ENCODE data around the gene WNT5A.

The WNT5A gene

DNA sequence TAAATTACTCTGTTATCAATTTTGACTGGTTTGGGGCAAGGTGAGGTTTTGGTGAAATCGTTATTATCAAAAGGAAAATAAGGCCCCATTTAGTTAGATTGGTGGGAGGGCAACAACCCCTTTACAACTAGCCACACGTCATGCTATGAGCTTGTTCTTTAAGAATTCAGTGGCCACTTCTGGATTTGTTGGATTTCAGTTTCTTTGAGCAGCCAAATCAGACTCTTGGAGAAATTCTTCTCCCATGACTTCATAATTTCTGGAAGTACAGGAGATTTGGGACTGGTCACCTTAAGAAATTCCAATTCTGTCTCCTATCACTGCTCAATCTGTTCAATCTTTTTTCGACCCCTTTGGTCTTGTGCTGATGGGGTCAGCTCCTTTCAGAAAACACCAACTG, 14.8 kb upstream of the WNT5A start:
- H3K27me3 ChIP-seq (replicated peaks; ENCODE audit: control insufficient read depth, insufficient read depth, low read length) = peaks cover 8% of the 10 kb centered on the region
- H3K9me3 ChIP-seq (ENCODE audit: control insufficient read depth, low read length) = no peaks in the 10 kb centered on the region
- no peak overlapping the region for H3K9ac ChIP-seq (ENCODE audit: low read length)
- H3K4me3 ChIP-seq (ENCODE audit: low read length) = no peak overlapping the region
- no peak for DNase-seq (ENCODE audit: low read depth)
- H3K4me1 ChIP-seq (ENCODE audit: control insufficient read depth, insufficient read depth, low read length) = no peaks in the 10 kb centered on the region
- no peaks in the 10 kb centered on the region for H3K36me3 ChIP-seq (ENCODE audit: control insufficient read depth, insufficient read depth, low read length, severe bottlenecking)

DNA sequence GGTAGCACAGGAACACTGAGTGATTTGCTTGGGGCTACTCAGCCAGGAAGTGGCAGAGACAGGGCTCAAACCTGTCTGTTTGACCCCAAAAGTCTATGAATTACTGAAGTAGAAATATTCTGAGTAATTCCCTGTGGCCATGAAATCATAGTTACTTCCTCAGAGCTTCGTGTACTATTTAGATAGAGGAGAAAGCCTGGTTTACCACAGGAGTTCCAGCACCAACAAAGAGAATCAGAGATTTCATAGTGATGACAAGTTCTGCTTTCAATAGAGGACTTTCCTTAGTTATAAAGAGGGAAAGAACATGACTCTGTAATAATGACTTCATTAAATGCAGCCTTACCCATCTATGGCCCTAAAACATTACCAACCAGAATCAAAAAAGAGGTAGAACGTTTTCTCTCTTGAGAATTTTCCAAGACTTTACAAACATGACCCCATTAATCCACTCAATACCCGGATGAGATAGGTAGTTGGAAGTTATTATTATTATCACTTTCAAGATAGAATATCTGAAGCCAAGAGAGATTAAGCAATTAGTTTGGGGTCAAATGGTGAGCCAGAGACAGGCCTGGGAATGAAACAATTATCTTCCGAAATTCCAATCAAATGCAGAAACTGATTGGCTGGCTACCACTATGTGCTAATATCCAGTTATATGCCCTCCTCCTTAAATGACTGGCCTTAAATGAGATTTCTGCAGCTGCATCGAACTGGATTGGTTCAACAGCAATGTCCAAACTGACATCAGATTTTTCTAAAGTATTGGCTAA, 13.6 kb upstream of the WNT5A start:
- no peaks in the 10 kb centered on the region for H3K27me3 ChIP-seq (replicated peaks; ENCODE audit: control insufficient read depth, insufficient read depth, low read length)
- H3K4me3 ChIP-seq (ENCODE audit: low read length) = no peak overlapping the region
- H3K9ac ChIP-seq (ENCODE audit: low read length) = no peak overlapping the region
- H3K9me3 ChIP-seq (ENCODE audit: control insufficient read depth, low read length) = no peaks in the 10 kb centered on the region
- no peaks in the 10 kb centered on the region for H3K4me1 ChIP-seq (ENCODE audit: control insufficient read depth, insufficient read depth, low read length)
- no peaks in the 10 kb centered on the region for H3K36me3 ChIP-seq (ENCODE audit: control insufficient read depth, insufficient read depth, low read length, severe bottlenecking)
- DNase-seq (ENCODE audit: low read depth) = no peak

DNA sequence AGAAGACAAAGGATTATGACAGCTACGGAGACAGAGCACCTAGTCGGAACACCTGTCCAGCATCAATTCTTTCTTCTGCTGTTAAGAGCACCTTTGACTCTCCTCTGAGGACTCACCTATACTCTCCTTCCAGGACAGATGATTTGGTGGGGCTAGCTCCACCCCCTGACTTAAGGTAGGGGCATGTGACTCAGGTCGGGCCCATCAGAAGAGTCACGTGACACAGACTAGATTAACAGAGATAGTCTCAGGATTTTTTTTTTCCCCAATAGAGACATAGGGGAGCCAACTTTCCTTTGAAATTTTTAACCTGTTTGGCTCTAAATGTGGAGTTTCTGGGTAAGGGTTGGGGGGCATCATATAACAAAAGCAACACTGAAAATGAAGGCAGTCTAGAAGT, 11.4 kb upstream of the WNT5A start:
- no peak overlapping the region for H3K4me3 ChIP-seq (ENCODE audit: low read length)
- DNase-seq (ENCODE audit: low read depth) = no peak

DNA sequence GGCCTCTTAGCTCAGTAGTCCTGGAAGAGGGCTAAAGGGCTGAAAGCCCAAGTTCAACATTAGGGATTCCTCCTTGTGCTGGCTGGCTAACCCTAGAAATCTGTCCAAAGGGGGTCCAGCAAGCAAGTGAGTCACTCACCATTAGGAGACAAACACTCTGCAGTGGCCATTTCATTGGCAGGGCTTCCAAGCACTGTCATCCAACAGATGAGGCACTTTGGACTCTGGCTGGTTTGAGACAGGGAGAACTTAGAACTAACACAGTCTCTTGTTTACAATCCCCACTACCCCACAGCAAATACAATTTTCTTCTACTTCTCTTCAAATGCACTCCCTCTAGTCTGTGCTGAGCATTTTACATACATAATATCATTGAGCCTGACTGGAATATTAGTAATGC, 10.1 kb upstream of the WNT5A start:
- Histone ChIP-seq H3K27me3 (replicated peaks; ENCODE audit: control insufficient read depth, insufficient read depth, low read length) (peaks cover 4% of the 10 kb centered on the region), H3K4me1 (ENCODE audit: control insufficient read depth, insufficient read depth, low read length) (no peaks in the 10 kb centered on the region), H3K9me3 (ENCODE audit: control insufficient read depth, low read length) (no peaks in the 10 kb centered on the region), H3K4me3 (ENCODE audit: low read length) (no peak overlapping the region), H3K9ac (ENCODE audit: low read length) (no peak overlapping the region), H3K36me3 (ENCODE audit: control insufficient read depth, insufficient read depth, low read length, severe bottlenecking) (no peaks in the 10 kb centered on the region)
- DNase-seq (ENCODE audit: low read depth) = no peak

More for the DNA sequence above, 11.4 kb upstream of the WNT5A start:
- Histone ChIP-seq H3K36me3 (ENCODE audit: control insufficient read depth, insufficient read depth, low read length, severe bottlenecking) (no peaks in the 10 kb centered on the region), H3K4me1 (ENCODE audit: control insufficient read depth, insufficient read depth, low read length) (no peaks in the 10 kb centered on the region), H3K9me3 (ENCODE audit: control insufficient read depth, low read length) (no peaks in the 10 kb centered on the region), H3K27me3 (replicated peaks; ENCODE audit: control insufficient read depth, insufficient read depth, low read length) (no peaks in the 10 kb centered on the region), H3K9ac (ENCODE audit: low read length) (no peak overlapping the region)

DNA sequence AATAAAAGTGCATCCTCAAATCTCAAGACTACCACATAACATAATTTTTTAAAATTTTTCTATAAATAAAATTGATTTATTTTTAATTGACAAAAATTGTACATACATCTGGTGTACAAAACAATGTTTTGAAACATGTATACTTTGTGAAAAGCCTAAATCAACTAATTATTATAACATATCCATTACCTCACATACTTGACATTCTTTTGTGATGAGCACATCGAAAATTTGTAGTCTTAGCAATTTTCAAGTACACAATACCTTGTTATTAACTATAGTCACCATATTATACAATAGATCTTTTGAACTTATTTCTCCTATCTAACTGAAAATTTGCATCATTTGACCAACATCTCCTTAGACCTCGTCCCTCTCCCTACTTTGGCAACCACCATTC, 7.9 kb upstream of the WNT5A start:
- no peaks in the 10 kb centered on the region for H3K4me1 ChIP-seq (ENCODE audit: control insufficient read depth, insufficient read depth, low read length)
- no peak overlapping the region for H3K4me3 ChIP-seq (ENCODE audit: low read length)
- DNase-seq (ENCODE audit: low read depth) = no peak
- H3K9me3 ChIP-seq (ENCODE audit: control insufficient read depth, low read length) = no peaks in the 10 kb centered on the region
- peaks cover 4% of the 10 kb centered on the region for H3K27me3 ChIP-seq (replicated peaks; ENCODE audit: control insufficient read depth, insufficient read depth, low read length)
- no peaks in the 10 kb centered on the region for H3K36me3 ChIP-seq (ENCODE audit: control insufficient read depth, insufficient read depth, low read length, severe bottlenecking)
- H3K9ac ChIP-seq (ENCODE audit: low read length) = no peak overlapping the region

DNA sequence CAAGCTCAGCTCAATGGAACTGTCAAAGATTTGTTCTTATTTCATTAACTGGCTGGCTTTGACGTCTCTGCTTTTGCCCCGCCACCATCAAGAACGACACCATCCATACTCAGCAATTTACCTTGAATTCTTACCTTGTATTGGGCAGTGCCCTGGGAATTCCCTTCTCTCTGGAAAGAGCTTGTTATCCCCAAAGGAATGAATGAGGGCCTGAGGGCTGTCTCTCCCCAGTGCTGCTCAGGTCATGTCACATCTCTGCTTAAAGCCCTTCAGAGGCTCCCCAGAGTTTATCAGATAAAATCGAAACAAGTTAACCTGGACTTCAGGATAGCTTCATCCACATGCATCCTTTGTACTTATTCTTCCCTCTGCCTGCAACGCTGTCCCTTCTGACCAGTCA, 5.9 kb upstream of the WNT5A start:
- H3K4me1 ChIP-seq (ENCODE audit: control insufficient read depth, insufficient read depth, low read length) = peaks cover 5% of the 10 kb centered on the region
- DNase-seq (ENCODE audit: low read depth) = no peak
- H3K4me3 ChIP-seq (ENCODE audit: low read length) = no peak overlapping the region
- H3K27me3 ChIP-seq (replicated peaks; ENCODE audit: control insufficient read depth, insufficient read depth, low read length) = peaks cover 11% of the 10 kb centered on the region
- no peak overlapping the region for H3K9ac ChIP-seq (ENCODE audit: low read length)
- H3K9me3 ChIP-seq (ENCODE audit: control insufficient read depth, low read length) = no peaks in the 10 kb centered on the region
- no peaks in the 10 kb centered on the region for H3K36me3 ChIP-seq (ENCODE audit: control insufficient read depth, insufficient read depth, low read length, severe bottlenecking)

DNA sequence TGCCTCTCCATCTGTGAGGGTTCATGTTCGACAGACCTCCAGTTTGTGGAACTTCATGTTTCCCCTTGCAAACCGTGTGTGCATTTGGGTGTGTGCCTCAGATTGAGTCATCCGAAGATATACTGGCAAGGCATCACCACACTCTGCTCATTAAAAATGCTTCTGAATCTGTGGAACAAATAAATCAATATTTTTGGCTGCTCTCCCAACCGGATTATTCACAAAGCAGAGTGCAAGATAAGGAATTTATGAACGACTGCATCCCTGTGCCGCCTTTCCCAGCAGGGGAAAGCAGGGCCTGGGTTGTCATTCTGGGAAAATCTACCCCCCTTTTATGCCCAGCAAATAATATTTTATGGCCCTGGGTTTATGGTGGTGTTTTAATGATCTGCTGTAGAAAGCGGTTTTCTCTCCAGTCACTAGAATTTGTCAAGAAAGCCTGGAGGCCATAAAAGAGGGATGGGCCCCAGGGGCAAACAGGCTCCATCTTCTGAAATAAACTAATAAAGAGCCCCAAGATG, 4.2 kb upstream of the WNT5A start:
- Histone ChIP-seq H3K27me3 (replicated peaks; ENCODE audit: control insufficient read depth, insufficient read depth, low read length) (peaks cover 11% of the 10 kb centered on the region), H3K4me1 (ENCODE audit: control insufficient read depth, insufficient read depth, low read length) (peaks cover 5% of the 10 kb centered on the region), H3K36me3 (ENCODE audit: control insufficient read depth, insufficient read depth, low read length, severe bottlenecking) (no peaks in the 10 kb centered on the region), H3K4me3 (ENCODE audit: low read length) (no peak overlapping the region), H3K9me3 (ENCODE audit: control insufficient read depth, low read length) (no peaks in the 10 kb centered on the region), H3K9ac (ENCODE audit: low read length) (no peak overlapping the region)
- no peak for DNase-seq (ENCODE audit: low read depth)

DNA sequence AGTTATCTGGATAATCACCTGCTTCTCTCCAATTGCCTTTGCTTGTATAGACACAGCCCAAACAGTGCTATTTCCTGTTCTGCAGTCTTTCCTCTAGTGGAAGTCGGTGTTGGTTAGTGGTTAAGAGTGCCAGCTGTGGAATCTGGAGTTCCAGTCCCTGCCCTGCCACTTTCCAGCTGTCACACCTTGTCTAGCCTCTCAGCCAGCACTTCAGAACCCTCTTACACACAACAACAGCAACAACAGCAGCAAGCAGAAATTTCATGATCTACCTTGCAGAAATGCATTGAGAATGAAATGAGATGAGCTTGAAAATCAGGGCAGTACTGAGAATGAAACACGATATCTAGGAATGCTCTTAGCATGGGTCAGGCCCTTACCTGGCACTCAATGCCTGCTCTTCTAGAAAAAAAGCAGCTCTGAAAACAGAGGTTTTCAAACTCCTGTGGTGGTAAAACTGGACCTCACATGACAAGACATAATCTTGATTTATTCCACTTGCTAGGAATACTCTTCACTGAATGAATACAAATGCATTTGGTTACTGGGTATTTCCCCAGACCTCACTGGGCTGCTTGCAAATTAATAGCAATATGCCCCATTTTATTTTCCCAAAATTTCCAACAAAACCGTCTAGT, 3.3 kb upstream of the WNT5A start:
- Histone ChIP-seq H3K9me3 (ENCODE audit: control insufficient read depth, low read length) (no peaks in the 10 kb centered on the region), H3K36me3 (ENCODE audit: control insufficient read depth, insufficient read depth, low read length, severe bottlenecking) (no peaks in the 10 kb centered on the region), H3K9ac (ENCODE audit: low read length) (no peak overlapping the region), H3K4me3 (ENCODE audit: low read length) (no peak overlapping the region), H3K27me3 (replicated peaks; ENCODE audit: control insufficient read depth, insufficient read depth, low read length) (peaks cover 11% of the 10 kb centered on the region), H3K4me1 (ENCODE audit: control insufficient read depth, insufficient read depth, low read length) (peaks cover 11% of the 10 kb centered on the region)
- DNase-seq (ENCODE audit: low read depth) = no peak

DNA sequence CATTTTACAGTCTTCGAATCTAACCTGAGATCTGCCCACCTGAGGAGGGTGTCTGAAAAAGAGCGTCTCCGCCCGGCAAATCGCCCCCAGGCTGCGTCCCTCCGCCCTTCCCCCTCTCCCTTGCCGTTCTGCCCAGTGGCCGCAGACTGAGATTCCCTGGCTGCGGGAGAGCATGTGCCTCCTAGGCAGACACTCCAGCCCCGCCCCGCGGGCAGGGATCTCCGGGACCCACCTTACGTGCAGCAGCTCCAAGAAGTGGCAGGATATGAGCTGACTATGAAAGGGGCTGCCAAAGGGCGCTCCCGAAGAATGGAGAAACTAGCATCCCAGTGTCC, 2.7 kb upstream of the WNT5A start:
- no peak overlapping the region for H3K4me3 ChIP-seq (ENCODE audit: low read length)
- no peaks in the 10 kb centered on the region for H3K9me3 ChIP-seq (ENCODE audit: control insufficient read depth, low read length)
- no peak for DNase-seq (ENCODE audit: low read depth)
- peaks cover 11% of the 10 kb centered on the region for H3K27me3 ChIP-seq (replicated peaks; ENCODE audit: control insufficient read depth, insufficient read depth, low read length)
- no peaks in the 10 kb centered on the region for H3K36me3 ChIP-seq (ENCODE audit: control insufficient read depth, insufficient read depth, low read length, severe bottlenecking)
- H3K4me1 ChIP-seq (ENCODE audit: control insufficient read depth, insufficient read depth, low read length) = peaks cover 11% of the 10 kb centered on the region
- H3K9ac ChIP-seq (ENCODE audit: low read length) = no peak overlapping the region

DNA sequence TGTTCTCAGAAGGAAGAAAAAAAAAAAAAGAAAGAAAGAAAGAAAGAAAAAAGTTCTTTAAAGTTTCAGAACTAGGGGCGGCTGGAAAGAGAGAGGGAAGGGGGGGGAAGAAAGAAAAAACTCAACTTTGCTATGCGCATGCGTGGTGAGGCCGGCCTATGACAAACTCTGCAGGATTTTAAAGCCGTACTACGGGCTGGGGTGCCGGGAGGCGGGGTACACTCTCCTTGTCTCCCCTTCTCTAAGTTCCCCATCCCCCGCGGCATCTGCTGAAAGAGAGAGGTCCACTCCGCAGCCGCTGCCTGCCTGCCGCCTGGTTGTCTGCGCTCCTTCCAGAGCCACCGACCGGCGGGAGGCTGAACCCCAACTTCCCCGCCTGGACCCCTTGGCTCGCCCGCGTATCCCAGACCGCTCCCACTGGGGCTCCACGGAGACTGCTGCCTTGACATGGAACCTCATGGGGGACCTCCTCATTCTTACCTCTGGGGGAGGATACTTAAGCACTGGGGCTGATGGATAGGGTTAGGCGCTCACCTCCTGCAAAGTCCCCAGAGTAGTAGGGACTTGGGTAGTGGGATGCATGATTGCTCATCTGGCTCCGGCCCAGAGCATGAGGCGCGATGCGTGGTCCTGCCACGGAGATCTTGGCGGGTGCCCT, 1.4 kb upstream of the WNT5A start:
- Histone ChIP-seq H3K4me3 (ENCODE audit: low read length) (peak overlapping the region; percentile 93), H3K4me1 (ENCODE audit: control insufficient read depth, insufficient read depth, low read length) (peaks cover 11% of the 10 kb centered on the region), H3K9me3 (ENCODE audit: control insufficient read depth, low read length) (no peaks in the 10 kb centered on the region), H3K27me3 (replicated peaks; ENCODE audit: control insufficient read depth, insufficient read depth, low read length) (peaks cover 11% of the 10 kb centered on the region), H3K36me3 (ENCODE audit: control insufficient read depth, insufficient read depth, low read length, severe bottlenecking) (no peaks in the 10 kb centered on the region), H3K9ac (ENCODE audit: low read length) (peak overlapping the region; percentile 82)
- peak; percentile 93 for DNase-seq (ENCODE audit: low read depth)

DNA sequence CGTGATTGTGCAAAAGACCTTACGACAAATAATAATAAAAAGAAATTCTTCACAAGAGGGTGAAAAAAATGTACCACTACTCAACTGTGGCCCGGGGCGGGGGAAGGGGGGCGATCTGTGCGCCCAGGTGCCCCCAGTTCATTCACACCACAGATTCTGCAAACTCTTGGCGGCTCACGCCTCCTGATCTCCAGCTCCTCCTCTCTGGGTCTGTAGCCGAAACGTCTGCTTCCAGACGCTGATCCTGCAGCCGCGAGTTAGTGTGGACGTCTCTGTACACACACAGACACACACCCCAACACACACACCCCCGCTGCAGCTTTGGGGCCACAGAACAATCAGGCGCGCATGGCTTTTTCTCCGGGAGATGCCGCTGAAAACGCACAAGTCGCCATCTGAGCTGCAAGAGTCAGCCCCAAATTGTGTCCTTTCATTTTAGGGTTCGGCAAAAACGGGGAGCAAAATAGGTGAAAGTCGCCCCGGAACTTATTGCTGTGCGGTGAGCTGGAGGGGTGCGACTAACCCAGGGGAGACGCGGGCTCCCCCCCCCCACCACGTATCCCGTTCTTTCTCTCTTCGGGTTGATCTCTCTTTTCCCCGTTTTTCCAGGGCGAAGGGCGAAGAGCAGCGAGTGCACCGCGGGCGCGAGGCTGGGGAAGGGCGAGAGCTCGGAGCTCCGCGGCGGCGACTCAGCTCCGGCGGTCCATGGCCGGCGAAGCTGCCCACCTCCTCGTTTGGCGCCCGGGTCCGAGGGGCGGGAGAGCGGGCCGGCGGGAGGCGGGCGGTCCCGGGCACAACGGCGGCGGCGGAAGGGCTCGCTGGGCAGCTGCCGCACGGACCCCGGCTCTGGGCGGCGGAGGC, 505 bp upstream of the WNT5A start:
- Histone ChIP-seq H3K9me3 (ENCODE audit: control insufficient read depth, low read length) (no peaks in the 10 kb centered on the region), H3K4me3 (ENCODE audit: low read length) (peak overlapping the region; percentile 93), H3K4me1 (ENCODE audit: control insufficient read depth, insufficient read depth, low read length) (peaks cover 13% of the 10 kb centered on the region), H3K27me3 (replicated peaks; ENCODE audit: control insufficient read depth, insufficient read depth, low read length) (peaks cover 7% of the 10 kb centered on the region), H3K36me3 (ENCODE audit: control insufficient read depth, insufficient read depth, low read length, severe bottlenecking) (no peaks in the 10 kb centered on the region), H3K9ac (ENCODE audit: low read length) (peak overlapping the region; percentile 82)
- DNase-seq (ENCODE audit: low read depth) = peak; percentile 63
